Measurements from ENCODE around the gene SSBP3.

SSBP3 gene

GRCh38 chr1:54415991-54416390, 9.8 kb upstream of the SSBP3 start:
- no peak overlapping the region for H3K27ac ChIP-seq
- H3K36me3 ChIP-seq (ENCODE audit: insufficient read depth, low read length) = no peaks in the 10 kb centered on the region
- no peak for DNase-seq (ENCODE audit: low read depth, low spot score)
- no peak overlapping the region for H3K9ac ChIP-seq (ENCODE audit: insufficient read length)
- no peak overlapping the region for H3K4me3 ChIP-seq
- H3K9me3 ChIP-seq (ENCODE audit: low read depth, low read length) = no peaks in the 10 kb centered on the region
- no peak for TF ChIP-seq FOXP2 (optimal IDR thresholded peaks at IDR 0.05; ENCODE audit: control extremely low read depth, extremely low read length, insufficient read depth)
- no peak for TF ChIP-seq POLR2AphosphoS5 (IDR thresholded peaks at IDR 0.05; ENCODE audit: borderline replicate concordance, low read depth, low read length)

DNA sequence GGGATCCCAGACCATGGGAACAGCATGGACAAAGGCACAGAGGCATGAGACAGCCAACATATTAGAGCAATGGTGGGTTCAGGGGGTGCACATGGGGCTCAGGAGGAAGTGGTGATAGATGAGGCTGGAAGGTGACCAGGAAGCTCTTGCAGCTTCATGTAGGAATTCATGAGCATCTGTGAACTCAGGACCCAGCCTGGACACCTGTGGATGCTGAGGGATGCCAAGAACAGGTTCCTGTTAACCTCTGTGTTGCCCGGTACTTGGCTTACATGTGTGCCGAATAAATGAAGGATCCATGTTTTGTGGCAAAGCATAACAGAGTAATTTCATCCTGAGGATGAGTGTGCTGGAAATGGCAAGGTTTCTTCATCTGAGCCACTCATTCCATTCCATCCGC, 9.3 kb upstream of the SSBP3 start:
- TF ChIP-seq FOXP2 (optimal IDR thresholded peaks at IDR 0.05; ENCODE audit: control extremely low read depth, extremely low read length, insufficient read depth) (no peak), EZH2 (IDR thresholded peaks at IDR 0.05) (no peak), POLR2AphosphoS5 (IDR thresholded peaks at IDR 0.05; ENCODE audit: borderline replicate concordance, low read depth, low read length) (no peak)
- DNase-seq (ENCODE audit: low read depth, low spot score) = no peak
- H3K27ac ChIP-seq = no peak overlapping the region
- no peak overlapping the region for H3K9ac ChIP-seq (ENCODE audit: insufficient read length)
- H3K4me3 ChIP-seq = no peak overlapping the region
- H3K9me3 ChIP-seq (ENCODE audit: low read depth, low read length) = no peaks in the 10 kb centered on the region
- no peaks in the 10 kb centered on the region for H3K36me3 ChIP-seq (ENCODE audit: insufficient read depth, low read length)

DNA sequence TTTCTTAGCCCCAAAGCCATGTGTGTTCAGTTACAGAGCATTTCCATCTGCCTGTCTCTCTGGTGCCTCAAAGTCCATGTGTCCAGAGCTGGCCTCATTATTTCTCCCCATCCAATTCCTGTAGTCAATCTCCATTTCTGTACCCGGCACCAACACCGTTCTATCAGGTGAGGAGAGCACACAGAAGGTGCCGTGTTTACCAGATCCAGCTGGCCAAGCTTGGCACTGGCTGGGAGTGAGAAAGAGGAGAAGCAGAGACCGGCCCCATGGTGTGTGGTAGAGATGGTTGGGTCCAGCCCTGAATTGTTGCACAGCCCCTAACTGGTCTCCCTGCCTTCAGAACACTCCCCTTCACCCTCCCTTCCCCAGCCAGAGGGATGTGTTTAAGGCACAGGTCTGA, 7.5 kb upstream of the SSBP3 start:
- no peak overlapping the region for H3K27ac ChIP-seq
- no peak overlapping the region for H3K4me3 ChIP-seq
- H3K36me3 ChIP-seq (ENCODE audit: insufficient read depth, low read length) = no peaks in the 10 kb centered on the region
- TF ChIP-seq FOXP2 (optimal IDR thresholded peaks at IDR 0.05; ENCODE audit: control extremely low read depth, extremely low read length, insufficient read depth) (no peak), POLR2AphosphoS5 (IDR thresholded peaks at IDR 0.05; ENCODE audit: borderline replicate concordance, low read depth, low read length) (no peak), EZH2 (IDR thresholded peaks at IDR 0.05) (no peak)
- H3K9me3 ChIP-seq (ENCODE audit: low read depth, low read length) = no peaks in the 10 kb centered on the region
- no peak overlapping the region for H3K9ac ChIP-seq (ENCODE audit: insufficient read length)
- no peak for DNase-seq (ENCODE audit: low read depth, low spot score)

DNA sequence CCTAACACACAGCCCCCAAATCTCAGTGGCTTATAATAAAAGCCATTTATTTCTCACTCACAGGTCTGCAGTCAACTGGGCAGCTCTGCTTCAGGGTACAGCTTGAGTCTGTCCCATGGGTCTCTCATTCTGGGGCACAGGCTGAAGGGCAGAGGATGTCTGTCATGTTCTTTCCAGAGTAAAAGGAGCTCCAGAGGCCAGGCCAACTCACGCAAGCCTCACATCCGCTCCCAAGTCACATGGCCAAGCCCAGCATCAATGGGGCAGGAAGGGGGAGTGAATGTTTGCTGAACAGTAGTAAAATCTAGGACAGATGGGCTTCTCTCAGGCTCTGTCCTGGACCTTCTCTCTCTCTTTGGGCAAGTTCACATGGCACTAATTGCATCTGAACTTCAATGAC, 7.1 kb upstream of the SSBP3 start:
- H3K9ac ChIP-seq (ENCODE audit: insufficient read length) = no peak overlapping the region
- H3K36me3 ChIP-seq (ENCODE audit: insufficient read depth, low read length) = no peaks in the 10 kb centered on the region
- no peaks in the 10 kb centered on the region for H3K9me3 ChIP-seq (ENCODE audit: low read depth, low read length)
- H3K4me3 ChIP-seq = no peak overlapping the region
- no peak for DNase-seq (ENCODE audit: low read depth, low spot score)
- H3K27ac ChIP-seq = no peak overlapping the region
- TF ChIP-seq POLR2AphosphoS5 (IDR thresholded peaks at IDR 0.05; ENCODE audit: borderline replicate concordance, low read depth, low read length) = no peak
- TF ChIP-seq EZH2 (IDR thresholded peaks at IDR 0.05) = no peak
- no peak for TF ChIP-seq FOXP2 (optimal IDR thresholded peaks at IDR 0.05; ENCODE audit: control extremely low read depth, extremely low read length, insufficient read depth)

- Histone ChIP-seq H3K4me3 (no peak overlapping the region), H3K9ac (ENCODE audit: insufficient read length) (no peak overlapping the region), H3K9me3 (ENCODE audit: low read depth, low read length) (no peaks in the 10 kb centered on the region), H3K27ac (no peak overlapping the region), H3K36me3 (ENCODE audit: insufficient read depth, low read length) (no peaks in the 10 kb centered on the region)
- no peak for DNase-seq (ENCODE audit: low read depth, low spot score)
- TF ChIP-seq EZH2 (IDR thresholded peaks at IDR 0.05) = no peak
- no peak for TF ChIP-seq POLR2AphosphoS5 (IDR thresholded peaks at IDR 0.05; ENCODE audit: borderline replicate concordance, low read depth, low read length)
- no peak for TF ChIP-seq FOXP2 (optimal IDR thresholded peaks at IDR 0.05; ENCODE audit: control extremely low read depth, extremely low read length, insufficient read depth)
Observed at GRCh38 chr1:54410359-54410758, 4.2 kb upstream of the SSBP3 start.

GRCh38 chr1:54409156-54410142, 3.3 kb upstream of the SSBP3 start:
- DNase-seq (ENCODE audit: low read depth, low spot score) = no peak
- Histone ChIP-seq H3K27ac (no peak overlapping the region), H3K4me3 (no peak overlapping the region), H3K36me3 (ENCODE audit: insufficient read depth, low read length) (peaks cover under 1% of the 10 kb centered on the region), H3K9ac (ENCODE audit: insufficient read length) (no peak overlapping the region), H3K9me3 (ENCODE audit: low read depth, low read length) (no peaks in the 10 kb centered on the region)
- TF ChIP-seq POLR2AphosphoS5 (IDR thresholded peaks at IDR 0.05; ENCODE audit: borderline replicate concordance, low read depth, low read length) = no peak
- no peak for TF ChIP-seq EZH2 (IDR thresholded peaks at IDR 0.05)
- TF ChIP-seq FOXP2 (optimal IDR thresholded peaks at IDR 0.05; ENCODE audit: control extremely low read depth, extremely low read length, insufficient read depth) = no peak

DNA sequence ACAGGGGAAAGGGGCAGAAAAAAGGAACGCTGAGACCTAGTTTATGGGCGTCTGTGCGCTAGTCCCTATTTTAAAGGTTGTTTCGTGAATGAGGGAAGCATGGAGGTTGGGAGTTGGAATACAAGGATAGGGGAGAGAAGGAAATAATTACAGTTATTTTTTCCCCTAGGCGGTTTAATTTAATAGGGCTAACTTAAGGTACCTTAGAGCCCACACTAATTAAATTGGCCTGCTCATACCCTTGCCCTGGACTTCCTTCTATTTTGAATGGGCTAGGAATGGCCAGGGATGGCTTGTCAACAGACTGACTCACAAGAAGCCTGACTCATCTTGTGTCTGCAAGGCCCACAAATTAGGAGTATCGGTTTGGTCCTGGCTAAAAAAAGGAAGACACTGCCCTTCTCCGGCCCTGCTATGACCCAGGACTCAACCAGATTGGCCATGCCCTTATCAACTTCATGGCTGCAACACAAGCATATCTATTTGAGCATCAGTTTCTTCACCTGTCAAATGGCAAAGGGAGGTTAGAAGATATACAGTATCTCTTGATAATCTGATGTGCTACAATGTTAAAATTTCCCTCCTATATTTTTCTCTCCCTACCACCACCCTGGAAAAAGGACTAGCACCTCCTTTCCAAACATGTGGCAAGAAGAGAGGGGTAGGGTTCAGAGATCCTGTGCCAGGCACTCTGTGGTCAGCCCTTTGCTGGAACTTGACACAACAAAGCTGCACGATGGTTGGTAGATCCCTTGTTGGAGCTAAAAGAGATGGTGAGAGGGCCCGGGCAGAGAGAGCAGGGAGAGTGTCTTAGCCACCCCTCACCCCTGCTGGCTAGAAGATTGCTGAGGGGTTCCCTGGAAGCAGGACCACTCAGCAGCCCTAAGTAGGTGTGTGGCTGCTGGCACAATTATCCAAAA, 2.2 kb upstream of the SSBP3 start:
- Histone ChIP-seq H3K9me3 (ENCODE audit: low read depth, low read length) (no peaks in the 10 kb centered on the region), H3K4me3 (peak overlapping the region; percentile 86), H3K9ac (ENCODE audit: insufficient read length) (peak overlapping the region; percentile 23), H3K36me3 (ENCODE audit: insufficient read depth, low read length) (peaks cover 10% of the 10 kb centered on the region), H3K27ac (peak overlapping the region; percentile 90)
- TF ChIP-seq FOXP2 (optimal IDR thresholded peaks at IDR 0.05; ENCODE audit: control extremely low read depth, extremely low read length, insufficient read depth) = no peak
- no peak for TF ChIP-seq POLR2AphosphoS5 (IDR thresholded peaks at IDR 0.05; ENCODE audit: borderline replicate concordance, low read depth, low read length)
- no peak for TF ChIP-seq EZH2 (IDR thresholded peaks at IDR 0.05)
- DNase-seq (ENCODE audit: low read depth, low spot score) = no peak
